ENCODE results near the gene NOX5. TPM values are rescaled to one million over a fixed set of nuclear protein-coding genes. Genes with fewer than 3 reads are reported as not detected.

Gene NOX5
- total RNA-seq, 1 experiment from 2014 or later, result 0.91 TPM

DNA sequence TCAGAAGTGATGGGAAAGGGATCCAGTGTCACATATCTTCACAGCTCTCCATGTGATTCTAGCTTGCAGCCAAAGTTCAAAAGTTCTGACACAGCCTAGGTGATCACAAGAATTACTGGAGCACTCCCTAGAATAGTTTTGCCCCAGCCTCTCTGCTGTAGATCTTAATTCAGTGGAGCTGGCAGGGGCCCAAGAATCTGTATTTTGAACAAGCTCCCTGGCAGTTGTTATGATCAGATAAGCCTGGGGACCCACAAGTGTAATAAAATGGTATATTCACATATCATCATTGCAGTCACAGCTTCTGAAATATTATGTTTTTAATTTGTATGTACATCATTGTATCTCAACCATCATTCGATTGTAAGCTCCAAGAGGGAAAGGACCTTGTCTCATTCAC is 62.3 kb downstream of the NOX5 start:
- no peak overlapping the region for H2AFZ ChIP-seq (ENCODE audit: low read depth, low read length, poor library complexity, severe bottlenecking)
- H3K4me1 ChIP-seq (ENCODE audit: control insufficient read depth in 1 of 2, insufficient read depth in 2 of 2, low read length in 2 of 2), result peaks cover 0 to 15% of the 10 kb centered on the region in 2 experiments; a peak in 2 of 4 replicates
- BruUV-seq (replicated peaks), result no TSS peak
- ATAC-seq (no peak), DNase-seq (ENCODE audit: low read depth, low spot score) (no peak)
- no peak overlapping the region for H3K4me2 ChIP-seq (ENCODE audit: low read length)
- ChIA-PET CTCF (no interaction called here), RAD21 (ENCODE audit: low non-redundant PET in 1 of 2, low total read pairs in 2 of 2, uncharacterized antibody in 2 of 2, unreplicated experiment in 2 of 2) (no interaction called here), POLR2A (no interaction called here)
- intact Hi-C loops (cut with micrococcal nuclease), result no loop called here
- no peaks in the 10 kb centered on the region for H3K9me3 ChIP-seq (ENCODE audit: control insufficient read depth in 1 of 2, insufficient read depth in 1 of 2, low read depth in 1 of 2, low read length in 2 of 2)
- H3K36me3 ChIP-seq (ENCODE audit: control insufficient read depth in 1 of 2, insufficient read depth in 2 of 2, low read length in 2 of 2), result no peaks in the 10 kb centered on the region
- no peaks in the 10 kb centered on the region for H3K9me2 ChIP-seq (ENCODE audit: insufficient read depth)
- no peaks in the 10 kb centered on the region for H3K27me3 ChIP-seq (ENCODE audit: insufficient read depth, low read length)
- TF ChIP-seq, protein P1, sequence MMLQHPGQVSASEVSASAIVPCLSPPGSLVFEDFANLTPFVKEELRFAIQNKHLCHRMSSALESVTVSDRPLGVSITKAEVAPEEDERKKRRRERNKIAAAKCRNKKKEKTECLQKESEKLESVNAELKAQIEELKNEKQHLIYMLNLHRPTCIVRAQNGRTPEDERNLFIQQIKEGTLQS (IDR thresholded peaks at IDR 0.05), result no peak
- TF ChIP-seq FOSL1 (IDR thresholded peaks at IDR 0.05; ENCODE audit: low read depth), result no peak
- TF ChIP-seq JUND (IDR thresholded peaks at IDR 0.05), result no peak
- no peaks in the 10 kb centered on the region for H3K79me2 ChIP-seq (ENCODE audit: insufficient read depth, low read length)
- H3K27ac ChIP-seq (ENCODE audit: low read depth, low read length), result no peak overlapping the region
- no peak overlapping the region for H3K4me3 ChIP-seq (replicated peaks in 1 of 2; ENCODE audit: low read depth in 1 of 2, low read length in 2 of 2)
- H4K20me1 ChIP-seq (ENCODE audit: insufficient read depth), result no peaks in the 10 kb centered on the region
- H3K9ac ChIP-seq (ENCODE audit: low read length), result no peak overlapping the region

DNA sequence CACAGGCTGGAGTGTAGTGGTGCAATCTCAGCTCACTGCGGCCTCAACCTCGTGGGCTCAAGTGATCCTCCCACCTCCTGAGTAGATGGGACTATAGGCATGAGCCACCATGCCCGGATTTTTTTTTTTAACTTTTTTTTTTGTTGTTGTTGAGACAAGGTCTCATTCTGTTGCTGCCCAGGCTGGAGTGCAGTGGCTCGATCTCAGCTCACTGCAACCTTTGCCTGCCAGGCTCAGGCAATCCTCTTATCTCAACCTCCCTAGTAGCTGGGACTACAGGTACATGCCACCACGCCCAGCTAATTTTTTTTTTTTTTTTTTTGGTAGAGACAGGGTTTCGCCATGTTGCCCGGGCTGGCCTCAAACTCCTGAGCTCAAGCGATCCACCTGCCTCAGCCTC is 64.1 kb downstream of the NOX5 start:
- DNase-seq (ENCODE audit: low read depth, low spot score) (no peak), ATAC-seq (no peak)
- no peak overlapping the region for H2AFZ ChIP-seq (ENCODE audit: low read depth, low read length, poor library complexity, severe bottlenecking)
- POLR2A ChIA-PET, result no interaction called here
- H3K79me2 ChIP-seq (ENCODE audit: insufficient read depth, low read length), result no peaks in the 10 kb centered on the region
- no peaks in the 10 kb centered on the region for H3K9me3 ChIP-seq (ENCODE audit: control insufficient read depth in 1 of 2, insufficient read depth in 1 of 2, low read depth in 1 of 2, low read length in 2 of 2)
- no peak overlapping the region for H3K27ac ChIP-seq (ENCODE audit: low read depth, low read length)
- peaks cover 0 to 11% of the 10 kb centered on the region in 2 experiments; a peak in 2 of 4 replicates for H3K4me1 ChIP-seq (ENCODE audit: control insufficient read depth in 1 of 2, insufficient read depth in 2 of 2, low read length in 2 of 2)
- intact Hi-C loops (cut with micrococcal nuclease), result no loop called here
- H3K4me3 ChIP-seq (replicated peaks in 1 of 2; ENCODE audit: low read depth in 1 of 2, low read length in 2 of 2), result no peak overlapping the region
- no peak overlapping the region for H3K9ac ChIP-seq (ENCODE audit: low read length)
- no peaks in the 10 kb centered on the region for H3K27me3 ChIP-seq (ENCODE audit: insufficient read depth, low read length)
- H3K36me3 ChIP-seq (ENCODE audit: control insufficient read depth in 1 of 2, insufficient read depth in 2 of 2, low read length in 2 of 2), result no peaks in the 10 kb centered on the region
- CTCF ChIA-PET, result interaction anchor here (1.5 kb wide), 1 partner anchor 384 kb away, joined by 3 read pairs; no protein-coding TSS in a partner anchor
- RAD21 ChIA-PET (ENCODE audit: low non-redundant PET in 1 of 2, low total read pairs in 2 of 2, uncharacterized antibody in 2 of 2, unreplicated experiment in 2 of 2), result no interaction called here
- BruUV-seq (replicated peaks), result no TSS peak
- H3K4me2 ChIP-seq (ENCODE audit: low read length), result no peak overlapping the region
- no peaks in the 10 kb centered on the region for H4K20me1 ChIP-seq (ENCODE audit: insufficient read depth)
- H3K9me2 ChIP-seq (ENCODE audit: insufficient read depth), result no peaks in the 10 kb centered on the region
- no peak for TF ChIP-seq SIN3A (IDR thresholded peaks at IDR 0.05; ENCODE audit: low read depth)
- no peak for TF ChIP-seq SP1 (IDR thresholded peaks at IDR 0.05; ENCODE audit: low read depth)
- TF ChIP-seq ELF1 (IDR thresholded peaks at IDR 0.05; ENCODE audit: borderline replicate concordance, low read depth), result no peak
- TF ChIP-seq CEBPB (IDR thresholded peaks at IDR 0.05; ENCODE audit: low read depth), result no peak
- TF ChIP-seq RAD21 (IDR thresholded peaks at IDR 0.05; ENCODE audit: low read depth), result no peak
- no peak for TF ChIP-seq EZH2phosphoT487 (IDR thresholded peaks at IDR 0.05; ENCODE audit: borderline replicate concordance)
- TF ChIP-seq EZH2 (IDR thresholded peaks at IDR 0.05), result no peak
- TF ChIP-seq POLR2AphosphoS5 (IDR thresholded peaks at IDR 0.05; ENCODE audit: low read depth, low read length), result no peak
- TF ChIP-seq CBX3 (IDR thresholded peaks at IDR 0.05; ENCODE audit: low read depth), result no peak
- TF ChIP-seq, protein P2, sequence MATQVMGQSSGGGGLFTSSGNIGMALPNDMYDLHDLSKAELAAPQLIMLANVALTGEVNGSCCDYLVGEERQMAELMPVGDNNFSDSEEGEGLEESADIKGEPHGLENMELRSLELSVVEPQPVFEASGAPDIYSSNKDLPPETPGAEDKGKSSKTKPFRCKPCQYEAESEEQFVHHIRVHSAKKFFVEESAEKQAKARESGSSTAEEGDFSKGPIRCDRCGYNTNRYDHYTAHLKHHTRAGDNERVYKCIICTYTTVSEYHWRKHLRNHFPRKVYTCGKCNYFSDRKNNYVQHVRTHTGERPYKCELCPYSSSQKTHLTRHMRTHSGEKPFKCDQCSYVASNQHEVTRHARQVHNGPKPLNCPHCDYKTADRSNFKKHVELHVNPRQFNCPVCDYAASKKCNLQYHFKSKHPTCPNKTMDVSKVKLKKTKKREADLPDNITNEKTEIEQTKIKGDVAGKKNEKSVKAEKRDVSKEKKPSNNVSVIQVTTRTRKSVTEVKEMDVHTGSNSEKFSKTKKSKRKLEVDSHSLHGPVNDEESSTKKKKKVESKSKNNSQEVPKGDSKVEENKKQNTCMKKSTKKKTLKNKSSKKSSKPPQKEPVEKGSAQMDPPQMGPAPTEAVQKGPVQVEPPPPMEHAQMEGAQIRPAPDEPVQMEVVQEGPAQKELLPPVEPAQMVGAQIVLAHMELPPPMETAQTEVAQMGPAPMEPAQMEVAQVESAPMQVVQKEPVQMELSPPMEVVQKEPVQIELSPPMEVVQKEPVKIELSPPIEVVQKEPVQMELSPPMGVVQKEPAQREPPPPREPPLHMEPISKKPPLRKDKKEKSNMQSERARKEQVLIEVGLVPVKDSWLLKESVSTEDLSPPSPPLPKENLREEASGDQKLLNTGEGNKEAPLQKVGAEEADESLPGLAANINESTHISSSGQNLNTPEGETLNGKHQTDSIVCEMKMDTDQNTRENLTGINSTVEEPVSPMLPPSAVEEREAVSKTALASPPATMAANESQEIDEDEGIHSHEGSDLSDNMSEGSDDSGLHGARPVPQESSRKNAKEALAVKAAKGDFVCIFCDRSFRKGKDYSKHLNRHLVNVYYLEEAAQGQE (IDR thresholded peaks at IDR 0.05; ENCODE audit: low read depth), result no peak
- TF ChIP-seq, protein P3, sequence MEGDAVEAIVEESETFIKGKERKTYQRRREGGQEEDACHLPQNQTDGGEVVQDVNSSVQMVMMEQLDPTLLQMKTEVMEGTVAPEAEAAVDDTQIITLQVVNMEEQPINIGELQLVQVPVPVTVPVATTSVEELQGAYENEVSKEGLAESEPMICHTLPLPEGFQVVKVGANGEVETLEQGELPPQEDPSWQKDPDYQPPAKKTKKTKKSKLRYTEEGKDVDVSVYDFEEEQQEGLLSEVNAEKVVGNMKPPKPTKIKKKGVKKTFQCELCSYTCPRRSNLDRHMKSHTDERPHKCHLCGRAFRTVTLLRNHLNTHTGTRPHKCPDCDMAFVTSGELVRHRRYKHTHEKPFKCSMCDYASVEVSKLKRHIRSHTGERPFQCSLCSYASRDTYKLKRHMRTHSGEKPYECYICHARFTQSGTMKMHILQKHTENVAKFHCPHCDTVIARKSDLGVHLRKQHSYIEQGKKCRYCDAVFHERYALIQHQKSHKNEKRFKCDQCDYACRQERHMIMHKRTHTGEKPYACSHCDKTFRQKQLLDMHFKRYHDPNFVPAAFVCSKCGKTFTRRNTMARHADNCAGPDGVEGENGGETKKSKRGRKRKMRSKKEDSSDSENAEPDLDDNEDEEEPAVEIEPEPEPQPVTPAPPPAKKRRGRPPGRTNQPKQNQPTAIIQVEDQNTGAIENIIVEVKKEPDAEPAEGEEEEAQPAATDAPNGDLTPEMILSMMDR (IDR thresholded peaks at IDR 0.05 in 2 of 3, conservative IDR thresholded peaks at IDR 0.05 in 1 of 3; ENCODE audit: borderline replicate concordance in 1 of 3, insufficient read depth in 1 of 3, low read depth in 2 of 3, low read length in 2 of 3), result no peak
- no peak for TF ChIP-seq ZFX (IDR thresholded peaks at IDR 0.05)
- TF ChIP-seq, protein P1 (IDR thresholded peaks at IDR 0.05), result no peak
- no peak for TF ChIP-seq FOSL1 (IDR thresholded peaks at IDR 0.05; ENCODE audit: low read depth)
- TF ChIP-seq TCF7L2 (IDR thresholded peaks at IDR 0.05; ENCODE audit: borderline replicate concordance, extremely low read depth, insufficient read depth, insufficient read length), result no peak
